HG02763 (cell line): ENCODE data around the gene LRRC59.
"Not testable (repeated sequence)": the region's sequence is repeated elsewhere in the genome, so short reads cannot be mapped to it uniquely, and the experiment has no call there.

ENCODE experiments used
- ATAC-seq: cut with Tn5 transposase; IDR thresholded peaks from one replicate; pipeline ENCODE4 v1.9.1; 2021; ENCODE audit warnings: mild to moderate bottlenecking, moderate library complexity; ENCODE audit not compliant: unreplicated experiment

The LRRC59 gene

GRCh38 chr17:50424996-50425681, 27.8 kb upstream of the LRRC59 start:
- ATAC-seq, result no peak

GRCh38 chr17:50424246-50424995, 27.1 kb upstream of the LRRC59 start:
- ATAC-seq, result no peak

GRCh38 chr17:50423553-50424159, 26.3 kb upstream of the LRRC59 start:
- ATAC-seq, result no peak

GRCh38 chr17:50422738-50423137, 25.4 kb upstream of the LRRC59 start:
- no peak for ATAC-seq

GRCh38 chr17:50421308-50422051, 24.2 kb upstream of the LRRC59 start:
- no peak for ATAC-seq

- no peak for ATAC-seq
These were observed 23.2 kb upstream of the LRRC59 start for GRCh38 chr17:50420419-50421112.

- ATAC-seq, result not testable (repeated sequence)
These were observed 22.3 kb upstream of the LRRC59 start for GRCh38 chr17:50419577-50419976.

GRCh38 chr17:50414808-50415207, 17.5 kb upstream of the LRRC59 start:
- ATAC-seq, result no peak

- no peak for ATAC-seq
These were observed 14.9 kb upstream of the LRRC59 start for GRCh38 chr17:50412188-50412732.

GRCh38 chr17:50407921-50408320, 10.6 kb upstream of the LRRC59 start:
- ATAC-seq, result no peak

- no peak for ATAC-seq
These were observed 9.3 kb upstream of the LRRC59 start for GRCh38 chr17:50406578-50406977.

- not testable (repeated sequence) for ATAC-seq
These were observed 8.0 kb upstream of the LRRC59 start for GRCh38 chr17:50405351-50405750.

GRCh38 chr17:50399591-50399990, 2.3 kb upstream of the LRRC59 start:
- ATAC-seq, result not testable (repeated sequence)

- ATAC-seq, result not testable (repeated sequence)
These were observed 1.3 kb upstream of the LRRC59 start for GRCh38 chr17:50398672-50399071.

- no peak for ATAC-seq
These were observed 579 bp upstream of the LRRC59 start for GRCh38 chr17:50397919-50398285.

- no peak for ATAC-seq
These were observed 837 bp downstream of the LRRC59 start for GRCh38 chr17:50396261-50397110.

- no peak for ATAC-seq
These were observed 2.6 kb downstream of the LRRC59 start for GRCh38 chr17:50394711-50395110.

- ATAC-seq, result no peak
These were observed 3.6 kb downstream of the LRRC59 start for GRCh38 chr17:50393700-50394099.

GRCh38 chr17:50392621-50393020, 4.7 kb downstream of the LRRC59 start:
- no peak for ATAC-seq

- no peak for ATAC-seq
These were observed 7.8 kb downstream of the LRRC59 start for GRCh38 chr17:50389534-50389933.
